Measurements from ENCODE around the gene SPAG16.

The SPAG16 gene

DNA sequence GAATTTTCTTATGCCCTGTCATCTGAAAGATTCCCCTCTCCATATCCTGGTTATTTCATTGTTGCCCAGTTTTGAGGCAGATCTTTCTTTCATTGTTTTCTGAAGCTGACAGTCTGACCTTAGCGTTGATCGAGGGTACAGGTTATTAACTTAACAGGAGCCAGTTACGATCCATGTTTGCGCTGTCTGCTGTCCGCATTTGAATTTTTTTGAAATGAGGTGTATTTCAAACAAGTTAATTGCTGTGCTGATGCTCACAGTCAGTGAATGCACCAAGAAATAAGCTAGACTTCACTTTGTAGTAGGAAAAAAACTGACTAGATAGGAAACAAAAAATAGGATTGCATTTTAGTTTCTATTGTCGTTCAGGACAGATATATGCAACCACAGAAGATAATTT, 34.8 kb upstream of the SPAG16 start:
- DNase-seq (ENCODE audit: low read depth): no peak
- no peak overlapping the region for H3K4me3 ChIP-seq (ENCODE audit: low read depth, low read length)
- TF ChIP-seq, protein P1, sequence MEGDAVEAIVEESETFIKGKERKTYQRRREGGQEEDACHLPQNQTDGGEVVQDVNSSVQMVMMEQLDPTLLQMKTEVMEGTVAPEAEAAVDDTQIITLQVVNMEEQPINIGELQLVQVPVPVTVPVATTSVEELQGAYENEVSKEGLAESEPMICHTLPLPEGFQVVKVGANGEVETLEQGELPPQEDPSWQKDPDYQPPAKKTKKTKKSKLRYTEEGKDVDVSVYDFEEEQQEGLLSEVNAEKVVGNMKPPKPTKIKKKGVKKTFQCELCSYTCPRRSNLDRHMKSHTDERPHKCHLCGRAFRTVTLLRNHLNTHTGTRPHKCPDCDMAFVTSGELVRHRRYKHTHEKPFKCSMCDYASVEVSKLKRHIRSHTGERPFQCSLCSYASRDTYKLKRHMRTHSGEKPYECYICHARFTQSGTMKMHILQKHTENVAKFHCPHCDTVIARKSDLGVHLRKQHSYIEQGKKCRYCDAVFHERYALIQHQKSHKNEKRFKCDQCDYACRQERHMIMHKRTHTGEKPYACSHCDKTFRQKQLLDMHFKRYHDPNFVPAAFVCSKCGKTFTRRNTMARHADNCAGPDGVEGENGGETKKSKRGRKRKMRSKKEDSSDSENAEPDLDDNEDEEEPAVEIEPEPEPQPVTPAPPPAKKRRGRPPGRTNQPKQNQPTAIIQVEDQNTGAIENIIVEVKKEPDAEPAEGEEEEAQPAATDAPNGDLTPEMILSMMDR (IDR thresholded peaks at IDR 0.05; ENCODE audit: low read depth, low read length, missing control alignments): no peak

DNA sequence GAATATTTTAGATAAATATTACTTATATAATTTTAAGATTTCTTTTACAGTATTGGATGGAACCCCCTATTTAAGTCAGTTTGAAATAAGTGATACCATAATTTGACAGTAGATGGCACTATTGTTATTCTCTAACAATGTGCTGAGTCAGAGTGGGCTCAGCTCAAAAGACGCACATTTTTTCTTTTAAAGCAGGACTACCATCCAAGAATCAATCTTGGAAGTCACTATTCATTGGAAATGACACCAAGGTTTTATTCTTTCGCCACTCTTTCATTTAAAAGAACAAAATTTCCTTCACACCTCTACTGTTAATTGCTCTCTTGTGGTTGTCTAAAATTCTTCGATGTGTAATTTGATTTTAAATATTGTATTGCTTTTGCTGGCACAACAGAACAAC, 32.6 kb upstream of the SPAG16 start:
- no peak overlapping the region for H3K4me3 ChIP-seq (ENCODE audit: low read depth, low read length)
- TF ChIP-seq, protein P1 (IDR thresholded peaks at IDR 0.05; ENCODE audit: low read depth, low read length, missing control alignments): peak; percentile 37
- DNase-seq (ENCODE audit: low read depth): no peak

DNA sequence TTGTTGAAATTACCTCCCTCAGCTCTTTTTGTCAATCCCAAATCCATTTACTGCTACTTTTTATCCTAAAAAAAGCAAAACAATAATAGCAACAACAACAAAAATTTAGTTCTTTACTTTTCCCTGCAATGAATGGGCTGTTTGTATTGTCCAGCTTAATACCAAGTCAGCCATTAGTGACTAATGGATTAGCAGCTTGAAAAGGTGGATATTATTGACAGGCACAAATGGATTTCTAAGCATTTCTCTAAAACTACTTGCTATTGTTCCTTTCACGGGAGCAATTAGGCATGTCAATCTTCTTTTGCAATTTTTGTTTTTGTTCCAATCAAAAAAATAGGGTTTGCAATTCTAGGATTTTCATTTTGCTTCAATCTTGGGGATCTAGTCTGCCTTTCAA, 32.1 kb upstream of the SPAG16 start:
- no peak for DNase-seq (ENCODE audit: low read depth)
- TF ChIP-seq, protein P1 (IDR thresholded peaks at IDR 0.05; ENCODE audit: low read depth, low read length, missing control alignments): no peak
- no peak overlapping the region for H3K4me3 ChIP-seq (ENCODE audit: low read depth, low read length)

DNA sequence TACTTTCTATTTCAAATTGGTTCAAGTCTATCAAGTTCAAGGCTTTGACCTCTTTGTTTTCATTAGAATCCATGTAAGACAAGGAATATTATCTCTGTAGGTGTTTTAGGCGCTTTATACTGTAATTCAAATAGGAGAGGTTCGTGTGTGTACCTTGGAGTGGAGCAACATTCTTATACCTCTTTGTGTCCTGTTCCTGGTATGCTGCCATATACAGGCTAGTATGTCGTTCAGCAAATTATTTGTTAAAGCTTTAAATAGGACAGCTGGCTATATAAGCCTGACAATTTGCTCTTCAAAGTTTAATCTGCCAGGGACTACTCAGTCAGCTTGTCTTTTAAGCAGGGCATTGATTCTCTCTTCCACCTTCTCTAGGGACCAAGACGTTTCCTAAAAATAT, 31.1 kb upstream of the SPAG16 start:
- DNase-seq (ENCODE audit: low read depth): no peak
- TF ChIP-seq, protein P1 (IDR thresholded peaks at IDR 0.05; ENCODE audit: low read depth, low read length, missing control alignments): no peak
- H3K4me3 ChIP-seq (ENCODE audit: low read depth, low read length): no peak overlapping the region

DNA sequence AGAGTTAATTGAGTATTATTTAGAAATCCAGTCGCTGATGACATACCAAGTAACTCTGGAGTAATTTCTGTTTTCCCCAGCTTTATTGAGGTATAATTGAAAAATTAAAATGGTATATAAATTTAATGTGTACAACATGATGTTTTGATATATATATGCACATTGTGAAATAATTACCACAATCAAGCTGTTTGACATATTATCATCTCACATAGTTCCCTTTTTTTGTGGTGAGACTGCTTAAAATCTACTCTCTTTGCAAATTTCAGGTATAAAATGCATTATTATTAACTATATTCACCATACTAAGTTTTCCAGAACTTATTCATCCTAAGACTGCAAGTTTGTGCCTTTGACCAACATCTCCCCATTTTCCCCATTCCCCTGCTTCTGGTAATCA, 25.0 kb upstream of the SPAG16 start:
- no peak overlapping the region for H3K4me3 ChIP-seq (ENCODE audit: low read depth, low read length)
- TF ChIP-seq, protein P1 (IDR thresholded peaks at IDR 0.05; ENCODE audit: low read depth, low read length, missing control alignments): no peak
- no peak for DNase-seq (ENCODE audit: low read depth)

DNA sequence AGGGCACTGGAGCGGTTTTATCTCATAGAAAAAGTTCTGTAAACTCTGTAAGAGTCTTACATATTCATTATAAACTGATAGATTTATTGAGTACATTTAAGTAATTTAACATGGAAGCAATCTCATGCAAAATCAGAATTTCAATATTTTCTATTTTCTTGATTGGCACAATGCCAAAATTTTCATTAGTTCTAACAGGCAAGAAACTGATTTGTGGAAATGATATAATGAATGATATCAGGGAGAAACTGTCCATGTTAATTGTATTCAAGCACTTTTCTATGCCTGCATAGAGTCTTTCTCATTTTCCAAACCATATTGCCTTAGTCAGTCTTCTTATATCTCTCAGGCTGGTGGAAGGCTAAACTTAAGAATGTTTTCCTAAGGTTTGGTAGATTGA, 23.0 kb upstream of the SPAG16 start:
- H3K4me3 ChIP-seq (ENCODE audit: low read depth, low read length): no peak overlapping the region
- no peak for DNase-seq (ENCODE audit: low read depth)
- TF ChIP-seq, protein P1 (IDR thresholded peaks at IDR 0.05; ENCODE audit: low read depth, low read length, missing control alignments): no peak

DNA sequence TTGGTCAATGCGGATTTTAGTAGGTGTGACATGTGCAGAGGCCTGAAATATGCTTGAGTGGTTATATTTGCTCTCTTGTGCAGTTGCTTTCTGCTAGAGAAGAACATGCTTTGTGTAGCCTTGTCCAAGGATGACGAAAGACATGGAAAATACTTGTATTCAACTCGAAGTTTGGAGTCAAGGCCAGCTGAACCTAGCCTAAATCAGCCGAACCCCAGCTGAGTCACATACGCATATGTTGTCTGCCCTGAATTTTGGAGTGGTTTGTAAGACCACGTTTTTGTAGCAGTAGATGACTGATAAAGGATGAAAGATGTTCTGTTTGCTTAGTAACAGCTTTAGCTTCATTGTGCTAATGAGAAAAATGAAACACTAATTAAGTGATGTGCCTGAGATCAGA, 22.5 kb upstream of the SPAG16 start:
- no peak for DNase-seq (ENCODE audit: low read depth)
- TF ChIP-seq, protein P1 (IDR thresholded peaks at IDR 0.05; ENCODE audit: low read depth, low read length, missing control alignments): no peak
- no peak overlapping the region for H3K4me3 ChIP-seq (ENCODE audit: low read depth, low read length)
